Adrenal gland (tissue), 5 donors: ENCODE results near the gene SOWAHA.

Source experiments
- CTCF ChIP-seq, 6 experiments: fragments of 450-650 bp in 4 of 6; fragments of 200-600 bp in 2 of 6; sonication (generic) in 1 of 6; IDR thresholded peaks; 1 replicate in 5 of 6; 2 replicates in 1 of 6; pipeline versions ENCODE4 v1.5.1 to v1.8.0; 2016 to 2021; ENCODE audit warnings: antibody characterized with exemption in 6 of 6, mild to moderate bottlenecking in 2 of 6, moderate library complexity in 1 of 6
- POLR2A ChIP-seq, 2 donors: fragments of 450-650 bp; IDR thresholded peaks; one replicate each; pipeline ENCODE4 v1.6.1; 2017; ENCODE audit warnings: antibody characterized with exemption in 2 of 2, mild to moderate bottlenecking in 2 of 2, moderate library complexity in 1 of 2
- donor health status: DM: no; HTN: no; CAD: no.

DNA sequence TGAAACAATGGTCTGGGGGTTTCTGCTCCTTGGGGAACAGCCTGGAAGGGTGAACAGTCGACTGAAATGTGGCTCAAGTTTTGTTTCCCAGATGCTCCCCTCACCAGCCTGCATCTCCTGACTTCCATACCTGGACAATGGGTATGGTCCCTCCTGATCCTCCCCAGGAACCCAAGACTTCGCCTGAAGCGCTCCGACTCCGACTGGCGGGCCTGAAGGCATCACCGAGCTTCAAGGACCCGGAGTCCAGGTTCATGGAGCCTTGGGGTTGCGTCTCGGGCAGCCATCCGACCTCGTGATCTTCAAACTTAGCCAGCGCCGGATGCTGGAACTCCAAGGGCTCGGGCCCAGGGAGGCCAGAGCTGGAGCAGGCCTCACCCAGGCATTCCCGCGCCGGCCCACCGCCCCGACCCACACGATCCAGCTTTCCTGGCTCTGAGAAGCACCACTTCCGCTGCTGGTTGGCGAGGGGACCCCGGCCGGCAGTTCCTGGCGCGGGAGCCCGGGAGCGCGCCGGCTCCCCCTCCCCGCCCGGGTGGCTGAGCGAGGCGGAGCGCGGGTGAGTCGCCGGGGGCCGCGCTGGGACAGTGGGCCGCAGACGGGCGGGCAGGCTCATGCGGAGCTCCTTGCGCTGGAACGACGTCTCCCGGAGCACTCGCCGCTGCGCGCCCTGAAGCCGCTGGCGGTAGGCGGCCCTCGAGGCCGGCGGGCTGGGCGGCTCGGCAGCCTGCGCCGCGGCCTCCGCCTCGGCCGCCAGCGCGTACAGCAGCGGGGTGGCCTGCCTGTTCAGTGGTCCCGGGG, 12.1 kb downstream of the SOWAHA start:
- TF ChIP-seq CTCF (IDR thresholded peaks at IDR 0.05) (no peak), POLR2A (IDR thresholded peaks at IDR 0.05) (no peak)
